Trophoblast cell (in vitro differentiated cells and primary cell): ENCODE measurements around the gene DNAH17.

Experiments used
- DNase-seq, 2 donors: peaks; one replicate each; pipeline ENCODE4 v3.0.0-alpha.2; 2016
- H2AFZ ChIP-seq: 2 replicates; pipeline ENCODE4 v1.6.1; 2013; ENCODE audit warnings: low read length, moderate library complexity, mild to moderate bottlenecking; ENCODE audit not compliant: insufficient read depth, poor library complexity
- H2AK5ac ChIP-seq: 2 replicates; pipeline ENCODE4 v1.6.1; 2013; ENCODE audit warnings: mild to moderate bottlenecking, low read length
- H2BK120ac ChIP-seq: 2 replicates; pipeline ENCODE4 v1.6.1; 2013; ENCODE audit warnings: low read length, mild to moderate bottlenecking, moderate library complexity; ENCODE audit not compliant: insufficient read depth, poor library complexity
- H2BK12ac ChIP-seq: 2 replicates; pipeline ENCODE4 v1.6.1; 2013; ENCODE audit warnings: mild to moderate bottlenecking, low read length, moderate library complexity
- H2BK5ac ChIP-seq: 2 replicates; pipeline ENCODE4 v1.6.1; 2013; ENCODE audit warnings: low read length, low read depth, moderate library complexity, mild to moderate bottlenecking; ENCODE audit not compliant: poor library complexity
- H3K14ac ChIP-seq: 2 replicates; pipeline ENCODE4 v1.6.1; 2013; ENCODE audit warnings: mild to moderate bottlenecking, low read length
- H3K18ac ChIP-seq: 2 replicates; pipeline ENCODE4 v1.6.1; 2013; ENCODE audit warnings: mild to moderate bottlenecking, low read length
- H3K23ac ChIP-seq: 2 replicates; pipeline ENCODE4 v1.6.1; 2013; ENCODE audit warnings: low read length
- H3K27ac ChIP-seq: 2 replicates; pipeline ENCODE4 v1.5.1; 2013; ENCODE audit warnings: low read depth, mild to moderate bottlenecking, inconsistent platforms, low read length, moderate library complexity
- H3K27me3 ChIP-seq: 2 replicates; pipeline ENCODE4 v1.6.1; 2013; ENCODE audit warnings: inconsistent platforms, mild to moderate bottlenecking, low read length, moderate library complexity; ENCODE audit not compliant: insufficient read depth
- H3K36me3 ChIP-seq, 2 experiments: 1 replicate in 1 of 2; 2 replicates in 1 of 2; pipeline ENCODE4 v1.6.1; 2013; ENCODE audit warnings: low read length in 2 of 2, mild to moderate bottlenecking in 2 of 2, moderate library complexity in 1 of 2; ENCODE audit not compliant: insufficient read depth in 2 of 2, control insufficient read depth in 1 of 2
- H3K4ac ChIP-seq: 2 replicates; pipeline ENCODE4 v1.6.1; 2013; ENCODE audit warnings: low read depth, mild to moderate bottlenecking, low read length, moderate library complexity
- H3K4me1 ChIP-seq, 2 experiments: 1 replicate in 1 of 2; 2 replicates in 1 of 2; pipeline ENCODE4 v1.6.1; 2013; ENCODE audit warnings: low read length in 2 of 2, mild to moderate bottlenecking in 2 of 2, moderate library complexity in 1 of 2; ENCODE audit not compliant: insufficient read depth in 2 of 2, control insufficient read depth in 1 of 2
- H3K4me2 ChIP-seq: 2 replicates; pipeline ENCODE4 v1.6.1; 2013; ENCODE audit warnings: inconsistent platforms, mild to moderate bottlenecking, low read length, moderate library complexity
- H3K4me3 ChIP-seq: 2 replicates; pipeline ENCODE4 v1.5.1; 2013; ENCODE audit warnings: mild to moderate bottlenecking, low read depth, low read length, inconsistent platforms
- H3K79me1 ChIP-seq: one replicate; pipeline ENCODE4 v1.6.1; 2013; ENCODE audit warnings: low read length
- H3K79me2 ChIP-seq: 2 replicates; pipeline ENCODE4 v1.6.1; 2013; ENCODE audit warnings: low read length, mild to moderate bottlenecking; ENCODE audit not compliant: control insufficient read depth, insufficient read depth, poor library complexity
- H3K9ac ChIP-seq: 2 replicates; pipeline ENCODE4 v1.6.1; 2013; ENCODE audit warnings: mild to moderate bottlenecking, low read length
- H3K9me3 ChIP-seq: 2 replicates; pipeline ENCODE4 v1.6.1; 2013; ENCODE audit warnings: low read depth, mild to moderate bottlenecking, control low read depth, inconsistent platforms, low read length; ENCODE audit not compliant: insufficient read depth
- H4K12ac ChIP-seq: 2 replicates; pipeline ENCODE4 v1.6.1; 2013; ENCODE audit warnings: low read depth, mild to moderate bottlenecking, low read length, moderate library complexity
- H4K8ac ChIP-seq: 2 replicates; pipeline ENCODE4 v1.6.1; 2013; ENCODE audit warnings: low read depth, mild to moderate bottlenecking, low read length, moderate library complexity
- H4K91ac ChIP-seq: one replicate; pipeline ENCODE4 v1.6.1; 2013; ENCODE audit warnings: low read depth, mild to moderate bottlenecking, low read length, moderate library complexity
- WGBS: extraction: QIAGEN DNeasy Blood & Tissue Kit; methylation state at CpG from one replicate; pipeline ENCODE4 v1.1.7; 2013; ENCODE audit warnings: missing lambda C conversion rate; ENCODE audit not compliant: insufficient read length, insufficient coverage; ENCODE audit errors: extremely low coverage; 5-methylcytosine and 5-hydroxymethylcytosine counted together

DNAH17 gene

DNA sequence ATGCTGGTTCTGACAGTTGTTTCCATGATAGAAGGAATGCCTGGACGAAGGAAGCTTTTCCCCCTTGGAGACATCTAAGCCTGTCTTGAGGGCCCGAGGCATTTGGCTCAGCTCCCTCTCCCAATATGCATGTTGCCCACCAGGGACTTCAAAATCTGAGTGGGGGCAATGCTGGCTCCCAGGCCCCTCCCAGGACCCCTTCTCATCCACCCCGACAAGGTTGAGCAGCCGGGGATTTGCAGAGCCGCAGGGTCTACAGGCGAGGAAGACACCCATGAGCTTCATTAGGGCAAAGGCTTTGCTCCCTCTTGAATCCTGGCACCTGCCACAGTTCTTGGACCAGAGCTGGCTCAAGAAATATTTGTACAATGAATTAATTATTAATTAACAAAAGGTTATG, 25.1 kb upstream of the DNAH17 start:
- Histone ChIP-seq H3K9me3 (no peaks in the 10 kb centered on the region), H2BK12ac (no peak overlapping the region), H2BK120ac (no peak overlapping the region), H3K27me3 (no peaks in the 10 kb centered on the region), H3K4me1 (peaks cover 3 to 5% of the 10 kb centered on the region in 2 experiments), H4K91ac (no peak overlapping the region), H2AK5ac (no peak overlapping the region), H3K18ac (no peak overlapping the region), H3K4me2 (no peak overlapping the region), H4K12ac (no peak overlapping the region), H3K36me3 (no peaks in the 10 kb centered on the region), H3K14ac (no peak overlapping the region), H3K79me1 (peaks cover 3% of the 10 kb centered on the region), H3K79me2 (no peaks in the 10 kb centered on the region), H3K9ac (no peak overlapping the region), H2BK5ac (no peak overlapping the region), H2AFZ (no peak overlapping the region), H3K4ac (no peak overlapping the region), H3K4me3 (no peak overlapping the region), H3K23ac (no peak overlapping the region), H3K27ac (no peak overlapping the region), H4K8ac (no peak overlapping the region)
- WGBS = no CpG with 5 or more reads among the region's 6 CpGs
- no peak for DNase-seq

- Histone ChIP-seq H2AFZ (no peak overlapping the region), H2AK5ac (no peak overlapping the region), H4K8ac (no peak overlapping the region), H3K18ac (no peak overlapping the region), H3K27ac (no peak overlapping the region), H3K14ac (no peak overlapping the region), H3K36me3 (no peaks in the 10 kb centered on the region), H4K12ac (no peak overlapping the region), H4K91ac (no peak overlapping the region), H3K23ac (no peak overlapping the region), H3K9ac (no peak overlapping the region), H3K79me2 (no peaks in the 10 kb centered on the region), H2BK120ac (no peak overlapping the region), H2BK5ac (no peak overlapping the region), H3K4ac (no peak overlapping the region), H3K27me3 (no peaks in the 10 kb centered on the region), H3K9me3 (no peaks in the 10 kb centered on the region), H3K4me3 (no peak overlapping the region), H3K4me2 (no peak overlapping the region), H3K4me1 (peaks cover 8% of the 10 kb centered on the region in 2 experiments), H3K79me1 (peaks cover 8% of the 10 kb centered on the region), H2BK12ac (no peak overlapping the region)
- DNase-seq = no peak
- WGBS = no CpG with 5 or more reads among the region's 9 CpGs
Measured at GRCh38 chr17:78601577-78602190, 24.5 kb upstream of the DNAH17 start.

- Histone ChIP-seq H4K91ac (no peak overlapping the region), H3K4me2 (no peak overlapping the region), H4K12ac (no peak overlapping the region), H2AFZ (no peak overlapping the region), H3K9ac (no peak overlapping the region), H3K14ac (no peak overlapping the region), H2BK120ac (no peak overlapping the region), H3K4me1 (peaks cover 13 to 14% of the 10 kb centered on the region in 2 experiments), H3K4me3 (no peak overlapping the region), H3K27ac (no peak overlapping the region), H3K79me2 (no peaks in the 10 kb centered on the region), H3K9me3 (no peaks in the 10 kb centered on the region), H3K4ac (no peak overlapping the region), H2BK12ac (no peak overlapping the region), H3K27me3 (no peaks in the 10 kb centered on the region), H2AK5ac (no peak overlapping the region), H3K18ac (no peak overlapping the region), H3K23ac (no peak overlapping the region), H3K36me3 (no peaks in the 10 kb centered on the region), H3K79me1 (peaks cover 10% of the 10 kb centered on the region), H4K8ac (no peak overlapping the region), H2BK5ac (no peak overlapping the region)
- WGBS = no CpG with 5 or more reads among the region's 10 CpGs
- no peak for DNase-seq
Measured at GRCh38 chr17:78600181-78600721, 23.1 kb upstream of the DNAH17 start.

GRCh38 chr17:78599419-78599818, 22.2 kb upstream of the DNAH17 start:
- H3K27ac ChIP-seq = no peak overlapping the region
- no peaks in the 10 kb centered on the region for H3K79me2 ChIP-seq
- no peak overlapping the region for H4K91ac ChIP-seq
- no peaks in the 10 kb centered on the region for H3K9me3 ChIP-seq
- H3K36me3 ChIP-seq = no peaks in the 10 kb centered on the region
- no peak overlapping the region for H3K4me3 ChIP-seq
- no peak overlapping the region for H3K14ac ChIP-seq
- no peak overlapping the region for H3K4me2 ChIP-seq
- no peak overlapping the region for H3K4ac ChIP-seq
- no peak overlapping the region for H2AK5ac ChIP-seq
- no peak overlapping the region for H3K9ac ChIP-seq
- H4K12ac ChIP-seq = no peak overlapping the region
- no peaks in the 10 kb centered on the region for H3K27me3 ChIP-seq
- peaks cover 12% of the 10 kb centered on the region for H3K79me1 ChIP-seq
- no peak overlapping the region for H3K18ac ChIP-seq
- no peak overlapping the region for H2BK12ac ChIP-seq
- H4K8ac ChIP-seq = no peak overlapping the region
- no peak overlapping the region for H2BK120ac ChIP-seq
- no peak for DNase-seq
- H2AFZ ChIP-seq = no peak overlapping the region
- H3K4me1 ChIP-seq = peaks cover 15 to 20% of the 10 kb centered on the region in 2 experiments
- H2BK5ac ChIP-seq = no peak overlapping the region
- no peak overlapping the region for H3K23ac ChIP-seq
- no CpG with 5 or more reads among the region's 5 CpGs for WGBS
